Measurements from ENCODE around the gene VAV3. TPM values are rescaled to one million over a fixed set of nuclear protein-coding genes. Genes with fewer than 3 reads are reported as not detected.

VAV3 gene
- polyA plus RNA-seq, 3 donors from 2014 or later = 17.6 to 19.4 (median 18.8) TPM

GRCh38 chr1:107698161-107698560 lies 266.8 kb downstream of the VAV3 start:
- DNase-seq = no peak
- Mint-ChIP-seq H3K36me3 (peaks cover 20 to 53% (median 38%) of the 10 kb centered on the region in 3 donors), H3K27ac (peak overlapping the region in 2 of 6 donors; percentile 19 to 53), H3K27me3 (ENCODE audit: low read depth in 3 of 3) (no peaks in the 10 kb centered on the region), H3K4me3 (no peak overlapping the region), H3K4me1 (peaks cover 45 to 67% of the 10 kb centered on the region in 2 donors), H3K9me3 (no peaks in the 10 kb centered on the region)

GRCh38 chr1:107695341-107695740 lies 269.6 kb downstream of the VAV3 start:
- no peak overlapping the region for H3K4me3 Mint-ChIP-seq
- H3K4me1 Mint-ChIP-seq = peaks cover 48 to 78% of the 10 kb centered on the region in 2 donors
- H3K36me3 Mint-ChIP-seq = peaks cover 13 to 48% (median 21%) of the 10 kb centered on the region in 3 donors
- no peaks in the 10 kb centered on the region for H3K9me3 Mint-ChIP-seq
- no peak for DNase-seq
- peak overlapping the region in 1 of 6 donors; percentile 0 for H3K27ac Mint-ChIP-seq
- H3K27me3 Mint-ChIP-seq (ENCODE audit: low read depth in 3 of 3) = peaks cover 0 to 3% (median 0%) of the 10 kb centered on the region in 3 donors

GRCh38 chr1:107692580-107693345 lies 272.2 kb downstream of the VAV3 start:
- H3K36me3 Mint-ChIP-seq = peaks cover 19 to 43% (median 24%) of the 10 kb centered on the region in 3 donors
- no peak for DNase-seq
- peaks cover 0 to 4% (median 2%) of the 10 kb centered on the region in 3 donors for H3K27me3 Mint-ChIP-seq (ENCODE audit: low read depth in 3 of 3)
- no peak overlapping the region for H3K27ac Mint-ChIP-seq
- H3K4me3 Mint-ChIP-seq = no peak overlapping the region
- H3K9me3 Mint-ChIP-seq = no peaks in the 10 kb centered on the region
- H3K4me1 Mint-ChIP-seq = peaks cover 38 to 82% of the 10 kb centered on the region in 2 donors

- no peak for DNase-seq
- Mint-ChIP-seq H3K27ac (peak overlapping the region in 1 of 6 donors; percentile 24), H3K4me1 (peaks cover 25 to 70% of the 10 kb centered on the region in 2 donors), H3K36me3 (peaks cover 19 to 40% (median 28%) of the 10 kb centered on the region in 3 donors), H3K4me3 (no peak overlapping the region), H3K27me3 (ENCODE audit: low read depth in 3 of 3) (peaks cover 0 to 4% (median 2%) of the 10 kb centered on the region in 3 donors), H3K9me3 (no peaks in the 10 kb centered on the region)
These were observed 273.4 kb downstream of the VAV3 start for GRCh38 chr1:107691540-107691939.

GRCh38 chr1:107690491-107690890 lies 274.5 kb downstream of the VAV3 start:
- Mint-ChIP-seq H3K4me1 (peaks cover 19 to 59% of the 10 kb centered on the region in 2 donors), H3K9me3 (no peaks in the 10 kb centered on the region), H3K36me3 (peaks cover 18 to 34% (median 27%) of the 10 kb centered on the region in 3 donors), H3K4me3 (no peak overlapping the region), H3K27me3 (ENCODE audit: low read depth in 3 of 3) (peaks cover 0 to 4% (median 3%) of the 10 kb centered on the region in 3 donors), H3K27ac (peak overlapping the region in 2 of 6 donors; percentile 27 to 29)
- DNase-seq = no peak

- H3K4me1 Mint-ChIP-seq = peaks cover 11 to 52% of the 10 kb centered on the region in 2 donors
- peaks cover 0 to 4% (median 3%) of the 10 kb centered on the region in 3 donors for H3K27me3 Mint-ChIP-seq (ENCODE audit: low read depth in 3 of 3)
- peaks cover 10 to 27% (median 19%) of the 10 kb centered on the region in 3 donors for H3K36me3 Mint-ChIP-seq
- H3K27ac Mint-ChIP-seq = peak overlapping the region in 2 of 6 donors; percentile 1 to 17
- H3K4me3 Mint-ChIP-seq = no peak overlapping the region
- no peaks in the 10 kb centered on the region for H3K9me3 Mint-ChIP-seq
- DNase-seq = no peak
These were observed 275.2 kb downstream of the VAV3 start for GRCh38 chr1:107689733-107690132.

- Mint-ChIP-seq H3K4me1 (peaks cover 10 to 48% of the 10 kb centered on the region in 2 donors), H3K27ac (peak overlapping the region in 2 of 6 donors; percentile 17 to 21), H3K36me3 (peaks cover 8 to 24% (median 17%) of the 10 kb centered on the region in 3 donors), H3K4me3 (no peak overlapping the region), H3K9me3 (no peaks in the 10 kb centered on the region), H3K27me3 (ENCODE audit: low read depth in 3 of 3) (peaks cover 0 to 4% (median 3%) of the 10 kb centered on the region in 3 donors)
- DNase-seq = no peak
These were observed 275.8 kb downstream of the VAV3 start for GRCh38 chr1:107689159-107689558.

- DNase-seq = no peak
- H3K4me3 Mint-ChIP-seq = no peak overlapping the region
- H3K27me3 Mint-ChIP-seq (ENCODE audit: low read depth in 3 of 3) = peaks cover 0 to 4% (median 3%) of the 10 kb centered on the region in 3 donors
- peaks cover 8 to 16% (median 9%) of the 10 kb centered on the region in 3 donors for H3K36me3 Mint-ChIP-seq
- H3K27ac Mint-ChIP-seq = peak overlapping the region in 1 of 6 donors; percentile 45
- H3K9me3 Mint-ChIP-seq = no peaks in the 10 kb centered on the region
- H3K4me1 Mint-ChIP-seq = peaks cover 8 to 38% of the 10 kb centered on the region in 2 donors
These were observed 276.9 kb downstream of the VAV3 start for GRCh38 chr1:107687849-107688753.

- H3K9me3 Mint-ChIP-seq = no peaks in the 10 kb centered on the region
- peaks cover 2 to 5% of the 10 kb centered on the region in 2 donors for H3K4me1 Mint-ChIP-seq
- DNase-seq = no peak
- H3K36me3 Mint-ChIP-seq = peaks cover 0 to 4% (median 3%) of the 10 kb centered on the region in 3 donors
- H3K27me3 Mint-ChIP-seq (ENCODE audit: low read depth in 3 of 3) = peaks cover 0 to 2% (median 0%) of the 10 kb centered on the region in 3 donors
- no peak overlapping the region for H3K27ac Mint-ChIP-seq
- no peak overlapping the region for H3K4me3 Mint-ChIP-seq
These were observed 281.3 kb downstream of the VAV3 start for GRCh38 chr1:107683683-107684082.

GRCh38 chr1:107683191-107683657 lies 281.8 kb downstream of the VAV3 start:
- peaks cover under 1 to 2% of the 10 kb centered on the region in 2 donors for H3K4me1 Mint-ChIP-seq
- peaks cover 0 to 2% (median 0%) of the 10 kb centered on the region in 3 donors for H3K27me3 Mint-ChIP-seq (ENCODE audit: low read depth in 3 of 3)
- no peaks in the 10 kb centered on the region for H3K9me3 Mint-ChIP-seq
- H3K27ac Mint-ChIP-seq = no peak overlapping the region
- DNase-seq = no peak
- peaks cover 0 to 4% (median 3%) of the 10 kb centered on the region in 3 donors for H3K36me3 Mint-ChIP-seq
- no peak overlapping the region for H3K4me3 Mint-ChIP-seq

GRCh38 chr1:107682467-107682866 lies 282.5 kb downstream of the VAV3 start:
- Mint-ChIP-seq H3K9me3 (no peaks in the 10 kb centered on the region), H3K27me3 (ENCODE audit: low read depth in 3 of 3) (peaks cover 0 to 2% (median 0%) of the 10 kb centered on the region in 3 donors), H3K36me3 (peaks cover 0 to 4% (median 3%) of the 10 kb centered on the region in 3 donors), H3K4me1 (peaks cover 0 to 4% of the 10 kb centered on the region in 2 donors), H3K4me3 (no peak overlapping the region), H3K27ac (no peak overlapping the region)
- no peak for DNase-seq

- no peaks in the 10 kb centered on the region for H3K9me3 Mint-ChIP-seq
- peaks cover 0 to 8% (median 3%) of the 10 kb centered on the region in 3 donors for H3K36me3 Mint-ChIP-seq
- no peak for DNase-seq
- H3K27me3 Mint-ChIP-seq (ENCODE audit: low read depth in 3 of 3) = peaks cover 0 to under 1% (median 0%) of the 10 kb centered on the region in 3 donors
- H3K27ac Mint-ChIP-seq = no peak overlapping the region
- H3K4me3 Mint-ChIP-seq = no peak overlapping the region
- peaks cover 0 to 4% of the 10 kb centered on the region in 2 donors for H3K4me1 Mint-ChIP-seq
These were observed 283.9 kb downstream of the VAV3 start for GRCh38 chr1:107681001-107681479.

- Mint-ChIP-seq H3K36me3 (peaks cover 1 to 10% (median 4%) of the 10 kb centered on the region in 3 donors), H3K27me3 (ENCODE audit: low read depth in 3 of 3) (no peaks in the 10 kb centered on the region), H3K27ac (no peak overlapping the region), H3K4me1 (peaks cover 0 to 4% of the 10 kb centered on the region in 2 donors), H3K9me3 (no peaks in the 10 kb centered on the region), H3K4me3 (no peak overlapping the region)
- no peak for DNase-seq
These were observed 284.4 kb downstream of the VAV3 start for GRCh38 chr1:107680579-107680985.
